GM18526 (cell line): ENCODE results near the gene NUP43.

Experiments
- POLR2A ChIP-seq: IDR thresholded peaks from 3 replicates; pipeline ENCODE4 v1.6.1; 2011; ENCODE audit not compliant: insufficient read length; ENCODE audit errors: extremely low read depth

Gene NUP43

DNA sequence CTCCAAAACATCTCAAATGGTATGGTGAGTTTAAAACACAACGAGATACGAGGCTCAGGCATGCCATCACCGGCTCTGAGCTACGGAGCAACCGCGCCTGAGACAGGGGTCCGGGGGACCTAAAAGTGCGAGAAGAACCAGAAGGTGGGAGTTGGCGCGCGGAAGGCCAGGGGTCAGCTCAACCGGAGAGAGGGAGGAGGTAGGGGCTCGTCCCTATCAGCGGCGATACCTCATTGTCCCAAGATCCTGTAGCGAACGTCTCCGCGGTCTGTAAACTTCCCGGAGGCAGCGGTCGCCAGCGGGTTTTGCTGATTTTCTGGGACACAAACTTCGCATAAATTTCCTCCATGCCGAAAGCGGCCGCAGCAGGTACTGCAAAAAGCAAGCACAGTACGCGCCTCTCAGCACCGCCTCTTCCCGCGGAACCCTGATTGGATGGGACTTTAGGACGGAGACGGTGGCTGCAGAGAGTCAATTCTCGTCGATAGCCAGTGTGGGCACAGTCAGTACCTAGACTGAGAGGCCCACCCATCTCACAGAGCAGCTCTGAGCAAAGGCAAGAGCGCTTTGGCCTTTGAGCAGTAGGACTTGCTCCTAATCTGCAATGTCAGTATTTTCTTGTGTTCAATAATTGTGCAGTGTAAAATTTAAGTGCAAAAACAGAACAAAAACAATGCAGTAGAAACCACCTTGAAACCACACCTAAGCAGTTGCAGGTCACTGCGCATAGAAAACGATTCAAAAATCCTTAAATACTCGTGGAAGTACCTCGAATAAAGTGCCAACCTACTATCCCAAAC, at the start of gene NUP43:
TSS of gene NUP43 (minus strand) at position 383 of the 800 bp plus-strand sequence. CDS start at position 349, 34 bp downstream.
- peak; percentile 66 for TF ChIP-seq POLR2A

DNA sequence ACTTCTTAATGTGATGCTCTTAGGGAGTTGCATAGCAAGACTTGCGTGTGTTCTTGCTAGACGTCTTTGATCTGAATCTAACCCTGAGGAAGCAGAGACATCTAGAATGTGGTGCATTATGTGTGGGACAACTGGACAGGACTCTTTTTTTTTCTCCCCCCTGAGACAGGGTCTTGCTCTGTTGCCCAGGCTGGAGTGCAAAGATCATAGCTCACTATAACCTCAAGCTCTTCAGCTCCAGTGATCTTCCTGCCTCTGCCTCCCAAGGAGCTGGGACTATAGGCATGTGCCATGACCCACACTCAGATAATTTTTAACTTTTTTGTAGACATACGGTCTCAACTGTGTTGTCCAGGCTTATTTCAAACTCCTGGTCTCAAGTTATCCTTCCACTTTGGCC, 37.2 kb upstream of the NUP43 start:
- TF ChIP-seq POLR2A: no peak

- TF ChIP-seq POLR2A: no peak
Observed at GRCh38 chr6:149782337-149782736, 36.0 kb upstream of the NUP43 start.

- TF ChIP-seq POLR2A: no peak
Observed at GRCh38 chr6:149781715-149782114, 35.4 kb upstream of the NUP43 start.

DNA sequence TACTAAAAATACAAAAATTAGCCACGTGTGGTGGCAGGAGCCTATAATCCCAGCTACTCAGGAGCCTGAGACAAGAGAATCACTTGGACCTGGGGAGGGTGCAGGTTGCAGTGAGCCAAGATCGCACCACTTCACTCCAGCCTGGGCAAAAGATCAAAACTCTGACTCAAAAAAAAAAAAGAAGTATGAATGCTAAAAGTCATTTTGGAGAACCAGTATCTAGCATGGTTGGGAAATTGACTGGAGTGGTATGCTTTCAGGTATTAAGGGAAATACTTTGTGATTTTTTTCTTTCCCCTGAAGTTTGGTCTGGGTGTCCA, 33.3 kb upstream of the NUP43 start:
- no peak for TF ChIP-seq POLR2A

DNA sequence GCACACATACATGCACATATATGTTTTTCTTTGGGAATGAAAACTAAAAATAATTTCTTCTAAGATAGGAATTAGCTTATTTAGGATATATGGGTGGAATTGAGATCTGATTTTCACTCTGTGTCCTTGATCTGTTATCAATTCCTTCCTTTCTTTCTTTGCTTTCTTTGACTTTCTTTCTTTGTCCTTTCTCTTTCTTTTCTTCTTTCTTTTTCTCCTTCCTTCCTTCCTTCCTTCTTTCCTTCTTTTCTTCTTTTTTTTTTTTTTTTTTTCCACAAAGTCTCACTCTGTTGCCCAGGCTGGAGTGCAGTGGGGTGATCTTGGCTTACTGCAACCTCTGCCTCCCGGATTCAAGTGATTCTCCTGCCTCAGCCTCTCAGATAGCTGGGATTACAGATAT, 31.3 kb upstream of the NUP43 start:
- no peak for TF ChIP-seq POLR2A

GRCh38 chr6:149771925-149772324, 25.6 kb upstream of the NUP43 start:
- no peak for TF ChIP-seq POLR2A

GRCh38 chr6:149771185-149771584, 24.9 kb upstream of the NUP43 start:
- no peak for TF ChIP-seq POLR2A

GRCh38 chr6:149769676-149770075, 23.3 kb upstream of the NUP43 start:
- TF ChIP-seq POLR2A: no peak

GRCh38 chr6:149766156-149766769, 19.9 kb upstream of the NUP43 start:
- no peak for TF ChIP-seq POLR2A

DNA sequence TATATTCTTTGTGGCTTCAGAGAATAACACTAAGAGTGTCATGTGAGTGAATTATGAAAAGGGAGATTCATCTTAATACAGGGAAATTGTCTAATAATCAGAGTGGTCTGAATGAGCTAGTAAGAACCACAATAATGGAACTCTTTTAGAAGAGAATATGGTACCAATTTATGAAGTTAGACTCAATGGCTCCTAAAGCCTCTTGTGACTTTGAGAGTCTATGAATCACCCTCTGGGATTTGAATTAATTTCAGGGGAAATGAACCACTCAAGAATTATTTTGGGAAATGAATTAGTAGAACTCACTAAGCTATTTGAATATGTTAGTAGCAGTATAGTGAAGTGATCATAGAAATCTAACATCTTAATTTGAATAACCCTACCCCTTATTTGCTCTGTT, 17.5 kb upstream of the NUP43 start:
- no peak for TF ChIP-seq POLR2A

GRCh38 chr6:149761438-149761837, 15.1 kb upstream of the NUP43 start:
- TF ChIP-seq POLR2A: no peak

DNA sequence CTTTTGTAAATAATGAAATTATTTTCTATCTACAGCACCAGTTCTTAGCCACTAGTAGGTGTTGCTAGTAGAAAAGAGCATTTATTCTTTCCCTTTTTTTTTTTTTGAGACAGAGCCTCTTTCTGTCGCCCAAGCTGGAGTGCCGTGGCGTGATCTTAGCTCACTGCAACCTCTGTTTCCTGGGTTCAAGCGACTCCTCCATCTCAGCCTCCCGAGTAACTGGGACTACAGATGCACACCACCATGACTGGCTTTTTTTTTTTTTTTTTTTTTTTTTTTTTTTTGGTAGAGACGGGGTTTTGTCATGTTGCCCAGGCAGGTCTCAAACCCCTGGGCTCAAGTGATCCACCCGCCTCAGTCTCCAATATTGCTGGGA, 9.9 kb upstream of the NUP43 start:
- no peak for TF ChIP-seq POLR2A

GRCh38 chr6:149755300-149756260, 9.3 kb upstream of the NUP43 start:
- no peak for TF ChIP-seq POLR2A

- no peak for TF ChIP-seq POLR2A
Observed at GRCh38 chr6:149754548-149754947, 8.2 kb upstream of the NUP43 start.
